ENCODE results near the gene PKHD1. TPM values are rescaled to one million over a fixed set of nuclear protein-coding genes. Genes with fewer than 3 reads are reported as not detected.

The PKHD1 gene
- total and polyA plus RNA-seq, 2 of the 13 experiments (the other 11 are each of a cell fraction or from before 2014, with no cell fraction given), result 0.01 to 0.13 TPM

DNA sequence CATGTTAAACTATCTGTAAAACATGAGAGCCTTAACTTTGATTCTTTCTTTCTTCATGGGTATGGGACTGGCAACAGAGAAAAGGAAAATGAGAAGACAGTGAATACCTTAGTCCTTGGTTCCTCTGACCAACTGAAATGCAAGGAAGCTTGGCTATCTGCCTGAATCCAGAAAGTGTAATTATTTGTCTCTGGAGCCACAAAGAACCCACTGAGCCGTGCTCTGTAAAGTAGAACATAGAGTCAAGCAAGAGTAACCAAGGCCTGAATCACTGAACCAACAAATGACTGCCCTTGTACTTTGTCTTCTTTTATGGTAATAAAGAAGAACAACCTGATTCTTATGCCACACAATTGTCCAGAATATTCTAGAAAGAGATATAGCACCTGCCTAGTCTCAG, 27.6 kb downstream of the PKHD1 start (continued):
- TF ChIP-seq, protein P1, sequence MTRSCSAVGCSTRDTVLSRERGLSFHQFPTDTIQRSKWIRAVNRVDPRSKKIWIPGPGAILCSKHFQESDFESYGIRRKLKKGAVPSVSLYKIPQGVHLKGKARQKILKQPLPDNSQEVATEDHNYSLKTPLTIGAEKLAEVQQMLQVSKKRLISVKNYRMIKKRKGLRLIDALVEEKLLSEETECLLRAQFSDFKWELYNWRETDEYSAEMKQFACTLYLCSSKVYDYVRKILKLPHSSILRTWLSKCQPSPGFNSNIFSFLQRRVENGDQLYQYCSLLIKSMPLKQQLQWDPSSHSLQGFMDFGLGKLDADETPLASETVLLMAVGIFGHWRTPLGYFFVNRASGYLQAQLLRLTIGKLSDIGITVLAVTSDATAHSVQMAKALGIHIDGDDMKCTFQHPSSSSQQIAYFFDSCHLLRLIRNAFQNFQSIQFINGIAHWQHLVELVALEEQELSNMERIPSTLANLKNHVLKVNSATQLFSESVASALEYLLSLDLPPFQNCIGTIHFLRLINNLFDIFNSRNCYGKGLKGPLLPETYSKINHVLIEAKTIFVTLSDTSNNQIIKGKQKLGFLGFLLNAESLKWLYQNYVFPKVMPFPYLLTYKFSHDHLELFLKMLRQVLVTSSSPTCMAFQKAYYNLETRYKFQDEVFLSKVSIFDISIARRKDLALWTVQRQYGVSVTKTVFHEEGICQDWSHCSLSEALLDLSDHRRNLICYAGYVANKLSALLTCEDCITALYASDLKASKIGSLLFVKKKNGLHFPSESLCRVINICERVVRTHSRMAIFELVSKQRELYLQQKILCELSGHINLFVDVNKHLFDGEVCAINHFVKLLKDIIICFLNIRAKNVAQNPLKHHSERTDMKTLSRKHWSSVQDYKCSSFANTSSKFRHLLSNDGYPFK (CRISPR knock-in tag; IDR thresholded peaks at IDR 0.05; ENCODE audit: borderline replicate concordance), result no peak
- TF ChIP-seq, protein P2, sequence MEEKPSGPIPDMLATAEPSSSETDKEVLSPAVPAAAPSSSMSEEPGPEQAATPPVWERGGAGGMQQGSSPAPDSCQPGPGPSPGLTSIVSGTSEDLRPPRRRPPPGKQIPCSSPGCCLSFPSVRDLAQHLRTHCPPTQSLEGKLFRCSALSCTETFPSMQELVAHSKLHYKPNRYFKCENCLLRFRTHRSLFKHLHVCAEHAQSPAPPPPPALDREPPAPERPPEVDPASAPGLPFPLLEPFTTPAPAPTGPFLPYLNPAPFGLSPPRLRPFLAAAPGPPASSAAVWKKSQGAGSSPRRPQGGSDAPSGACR (CRISPR knock-in tag; IDR thresholded peaks at IDR 0.05), result no peak
- TF ChIP-seq, protein P3, sequence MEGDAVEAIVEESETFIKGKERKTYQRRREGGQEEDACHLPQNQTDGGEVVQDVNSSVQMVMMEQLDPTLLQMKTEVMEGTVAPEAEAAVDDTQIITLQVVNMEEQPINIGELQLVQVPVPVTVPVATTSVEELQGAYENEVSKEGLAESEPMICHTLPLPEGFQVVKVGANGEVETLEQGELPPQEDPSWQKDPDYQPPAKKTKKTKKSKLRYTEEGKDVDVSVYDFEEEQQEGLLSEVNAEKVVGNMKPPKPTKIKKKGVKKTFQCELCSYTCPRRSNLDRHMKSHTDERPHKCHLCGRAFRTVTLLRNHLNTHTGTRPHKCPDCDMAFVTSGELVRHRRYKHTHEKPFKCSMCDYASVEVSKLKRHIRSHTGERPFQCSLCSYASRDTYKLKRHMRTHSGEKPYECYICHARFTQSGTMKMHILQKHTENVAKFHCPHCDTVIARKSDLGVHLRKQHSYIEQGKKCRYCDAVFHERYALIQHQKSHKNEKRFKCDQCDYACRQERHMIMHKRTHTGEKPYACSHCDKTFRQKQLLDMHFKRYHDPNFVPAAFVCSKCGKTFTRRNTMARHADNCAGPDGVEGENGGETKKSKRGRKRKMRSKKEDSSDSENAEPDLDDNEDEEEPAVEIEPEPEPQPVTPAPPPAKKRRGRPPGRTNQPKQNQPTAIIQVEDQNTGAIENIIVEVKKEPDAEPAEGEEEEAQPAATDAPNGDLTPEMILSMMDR (CRISPR knock-in tag; IDR thresholded peaks at IDR 0.05), result no peak
- TF ChIP-seq ZBTB38 (CRISPR knock-in tag; IDR thresholded peaks at IDR 0.05), result no peak

DNA sequence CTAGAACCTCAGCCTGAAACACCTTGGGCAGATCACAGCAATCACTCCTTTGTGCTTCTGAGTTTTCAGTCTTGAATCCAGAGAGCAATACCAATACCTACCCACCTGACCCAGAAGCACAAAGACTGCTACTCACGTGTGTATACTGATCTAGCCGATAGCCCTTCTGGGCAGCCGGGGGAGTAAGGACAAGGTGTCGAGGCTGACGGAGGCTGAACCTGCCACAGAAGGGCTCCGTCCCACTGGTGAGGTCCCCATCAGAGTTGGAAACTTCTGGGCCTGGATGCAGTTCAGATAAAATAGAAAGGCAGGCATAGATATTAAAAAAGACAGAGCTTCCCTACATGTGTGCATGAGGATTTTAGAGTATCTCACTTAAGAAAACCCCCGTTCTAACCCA, 32.0 kb downstream of the PKHD1 start:
- in situ Hi-C loops (cut with HindIII; ENCODE audit: extremely low pct_ligation_motif_present, low pct_unique_long_range_greater_than_20kb), result no loop called here
- no peaks in the 10 kb centered on the region for H3K79me2 ChIP-seq (ENCODE audit: insufficient read depth, low read length)
- intact Hi-C loops (cut with micrococcal nuclease; ENCODE audit: unreplicated experiment), result no loop called here
- no peak overlapping the region for H3K27ac ChIP-seq (ENCODE audit: extremely low read length, insufficient read depth, low read length)
- H3K4me3 ChIP-seq (replicated peaks in 1 of 3; ENCODE audit: insufficient read depth in 1 of 3, low read depth in 2 of 3, low read length in 3 of 3), result no peak overlapping the region
- H3K27me3 ChIP-seq (ENCODE audit: control insufficient read depth in 1 of 2, insufficient read depth in 2 of 2, low read length in 2 of 2), result no peaks in the 10 kb centered on the region; a peak in 1 of 5 replicates
- ChIA-PET POLR2A (no interaction called here), CTCF (ENCODE audit: low intra/inter-chr PET ratio, low total read pairs) (no interaction called here)
- no peak for ATAC-seq
- H3K4me1 ChIP-seq (ENCODE audit: insufficient read depth, low read length), result no peaks in the 10 kb centered on the region
- H4K20me1 ChIP-seq (ENCODE audit: insufficient read depth, low read length), result no peaks in the 10 kb centered on the region
- H3K9me3 ChIP-seq (ENCODE audit: low read length), result no peaks in the 10 kb centered on the region
- FAIRE-seq, result no peak
- H3K4me2 ChIP-seq (ENCODE audit: low read depth, low read length), result no peak overlapping the region
- no peak overlapping the region for H2AFZ ChIP-seq (ENCODE audit: low read length)
- 41% methylated on average over 7 of the region's 7 CpGs for WGBS (ENCODE audit: low lambda C conversion rate)
- no TSS peak for BruUV-seq (replicated peaks)
- H3K9ac ChIP-seq (ENCODE audit: insufficient read depth, low read depth, low read length), result no peak overlapping the region
- no peak for DNase-seq (ENCODE audit: low spot score)
- no peaks in the 10 kb centered on the region for H3K36me3 ChIP-seq (replicated peaks in 1 of 2; ENCODE audit: control insufficient read depth in 1 of 2, insufficient read depth in 2 of 2, low read length in 2 of 2)
- TF ChIP-seq ZNF234 (CRISPR knock-in tag; conservative IDR thresholded peaks at IDR 0.05), result no peak
- TF ChIP-seq, protein P4, sequence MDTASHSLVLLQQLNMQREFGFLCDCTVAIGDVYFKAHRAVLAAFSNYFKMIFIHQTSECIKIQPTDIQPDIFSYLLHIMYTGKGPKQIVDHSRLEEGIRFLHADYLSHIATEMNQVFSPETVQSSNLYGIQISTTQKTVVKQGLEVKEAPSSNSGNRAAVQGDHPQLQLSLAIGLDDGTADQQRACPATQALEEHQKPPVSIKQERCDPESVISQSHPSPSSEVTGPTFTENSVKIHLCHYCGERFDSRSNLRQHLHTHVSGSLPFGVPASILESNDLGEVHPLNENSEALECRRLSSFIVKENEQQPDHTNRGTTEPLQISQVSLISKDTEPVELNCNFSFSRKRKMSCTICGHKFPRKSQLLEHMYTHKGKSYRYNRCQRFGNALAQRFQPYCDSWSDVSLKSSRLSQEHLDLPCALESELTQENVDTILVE (CRISPR knock-in tag; IDR thresholded peaks at IDR 0.05), result no peak
- no peak for TF ChIP-seq HOXA9 (CRISPR knock-in tag; IDR thresholded peaks at IDR 0.05; ENCODE audit: borderline replicate concordance)
- TF ChIP-seq ZNF530 (CRISPR knock-in tag; IDR thresholded peaks at IDR 0.05; ENCODE audit: low read depth), result no peak
- TF ChIP-seq, protein P5, sequence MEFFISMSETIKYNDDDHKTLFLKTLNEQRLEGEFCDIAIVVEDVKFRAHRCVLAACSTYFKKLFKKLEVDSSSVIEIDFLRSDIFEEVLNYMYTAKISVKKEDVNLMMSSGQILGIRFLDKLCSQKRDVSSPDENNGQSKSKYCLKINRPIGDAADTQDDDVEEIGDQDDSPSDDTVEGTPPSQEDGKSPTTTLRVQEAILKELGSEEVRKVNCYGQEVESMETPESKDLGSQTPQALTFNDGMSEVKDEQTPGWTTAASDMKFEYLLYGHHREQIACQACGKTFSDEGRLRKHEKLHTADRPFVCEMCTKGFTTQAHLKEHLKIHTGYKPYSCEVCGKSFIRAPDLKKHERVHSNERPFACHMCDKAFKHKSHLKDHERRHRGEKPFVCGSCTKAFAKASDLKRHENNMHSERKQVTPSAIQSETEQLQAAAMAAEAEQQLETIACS (CRISPR knock-in tag; IDR thresholded peaks at IDR 0.05), result no peak
- TF ChIP-seq ZNF777 (CRISPR knock-in tag; IDR thresholded peaks at IDR 0.05), result no peak
- no peak for TF ChIP-seq ZNF331 (CRISPR knock-in tag; IDR thresholded peaks at IDR 0.05)
- TF ChIP-seq FOXM1 (CRISPR knock-in tag; IDR thresholded peaks at IDR 0.05), result no peak
- no peak for TF ChIP-seq RELA (CRISPR knock-in tag; IDR thresholded peaks at IDR 0.05)
- TF ChIP-seq PLRG1 (conservative IDR thresholded peaks at IDR 0.05), result no peak
- no peak for TF ChIP-seq ZNF557 (CRISPR knock-in tag; IDR thresholded peaks at IDR 0.05)
- TF ChIP-seq KDM5A (IDR thresholded peaks at IDR 0.05; ENCODE audit: borderline replicate concordance, low read length), result no peak
- TF ChIP-seq ZNF180 (CRISPR knock-in tag; IDR thresholded peaks at IDR 0.05; ENCODE audit: borderline replicate concordance, low read depth), result no peak
- no peak for TF ChIP-seq PHB2 (IDR thresholded peaks at IDR 0.05; ENCODE audit: partially characterized antibody)

Data from HepG2 (cell line).